Upper lobe of left lung (tissue), 4 donors: ENCODE data around the gene SPINK4.

Experiments
- EP300 ChIP-seq, 4 donors: sonication (generic); formaldehyde crosslinking; IDR thresholded peaks; one replicate each; pipeline ENCODE4 v1.5.1; 2017; ENCODE audit warnings: antibody characterized with exemption in 4 of 4, control low read depth in 2 of 4
- POLR2A ChIP-seq, 4 donors: fragments of 450-650 bp; IDR thresholded peaks; one replicate each; pipeline ENCODE4 v1.5.1; 2016 to 2017; ENCODE audit warnings: antibody characterized with exemption in 4 of 4, mild to moderate bottlenecking in 2 of 4
- TF ChIP-seq, protein P1 (sequence below), 6 experiments: fragments of 450-650 bp in 4 of 6; fragments of 200-600 bp in 2 of 6; sonication (generic) in 2 of 6; IDR thresholded peaks; one replicate each; pipeline ENCODE4 v1.5.1; 2016 to 2019; ENCODE audit warnings: antibody characterized with exemption in 6 of 6

DNA sequence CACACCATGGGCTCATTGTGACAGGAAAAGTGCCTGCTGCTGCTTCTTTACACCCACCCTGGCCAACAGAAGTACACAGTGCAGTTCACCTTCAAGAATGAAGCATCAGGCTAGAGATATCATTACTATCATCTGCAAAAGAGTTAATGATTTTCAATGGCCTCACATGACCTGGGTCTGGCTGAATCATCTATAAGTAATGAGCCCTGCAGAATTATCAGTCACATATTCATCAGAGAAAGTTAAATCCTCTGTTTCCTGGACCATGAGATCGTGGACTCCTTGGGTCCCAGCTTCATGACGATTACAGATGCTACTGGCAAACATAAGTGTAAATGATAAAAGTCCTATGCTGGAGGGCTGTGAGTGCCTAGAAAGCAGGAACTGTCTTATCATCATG lies 16.3 kb downstream of the SPINK4 start:
- TF ChIP-seq, protein P1, sequence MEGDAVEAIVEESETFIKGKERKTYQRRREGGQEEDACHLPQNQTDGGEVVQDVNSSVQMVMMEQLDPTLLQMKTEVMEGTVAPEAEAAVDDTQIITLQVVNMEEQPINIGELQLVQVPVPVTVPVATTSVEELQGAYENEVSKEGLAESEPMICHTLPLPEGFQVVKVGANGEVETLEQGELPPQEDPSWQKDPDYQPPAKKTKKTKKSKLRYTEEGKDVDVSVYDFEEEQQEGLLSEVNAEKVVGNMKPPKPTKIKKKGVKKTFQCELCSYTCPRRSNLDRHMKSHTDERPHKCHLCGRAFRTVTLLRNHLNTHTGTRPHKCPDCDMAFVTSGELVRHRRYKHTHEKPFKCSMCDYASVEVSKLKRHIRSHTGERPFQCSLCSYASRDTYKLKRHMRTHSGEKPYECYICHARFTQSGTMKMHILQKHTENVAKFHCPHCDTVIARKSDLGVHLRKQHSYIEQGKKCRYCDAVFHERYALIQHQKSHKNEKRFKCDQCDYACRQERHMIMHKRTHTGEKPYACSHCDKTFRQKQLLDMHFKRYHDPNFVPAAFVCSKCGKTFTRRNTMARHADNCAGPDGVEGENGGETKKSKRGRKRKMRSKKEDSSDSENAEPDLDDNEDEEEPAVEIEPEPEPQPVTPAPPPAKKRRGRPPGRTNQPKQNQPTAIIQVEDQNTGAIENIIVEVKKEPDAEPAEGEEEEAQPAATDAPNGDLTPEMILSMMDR (IDR thresholded peaks at IDR 0.05) = no peak
- TF ChIP-seq POLR2A (IDR thresholded peaks at IDR 0.05) = no peak
- TF ChIP-seq EP300 (IDR thresholded peaks at IDR 0.05) = no peak
